Raji (cell line): Measurements from ENCODE around the gene BAG1.

Experiments
- POLR2A ChIP-seq: IDR thresholded peaks from 2 replicates; pipeline ENCODE4 v1.6.1; 2011; ENCODE audit warnings: low read depth, low read length, control low read depth; ENCODE audit not compliant: insufficient read depth

The BAG1 gene

DNA sequence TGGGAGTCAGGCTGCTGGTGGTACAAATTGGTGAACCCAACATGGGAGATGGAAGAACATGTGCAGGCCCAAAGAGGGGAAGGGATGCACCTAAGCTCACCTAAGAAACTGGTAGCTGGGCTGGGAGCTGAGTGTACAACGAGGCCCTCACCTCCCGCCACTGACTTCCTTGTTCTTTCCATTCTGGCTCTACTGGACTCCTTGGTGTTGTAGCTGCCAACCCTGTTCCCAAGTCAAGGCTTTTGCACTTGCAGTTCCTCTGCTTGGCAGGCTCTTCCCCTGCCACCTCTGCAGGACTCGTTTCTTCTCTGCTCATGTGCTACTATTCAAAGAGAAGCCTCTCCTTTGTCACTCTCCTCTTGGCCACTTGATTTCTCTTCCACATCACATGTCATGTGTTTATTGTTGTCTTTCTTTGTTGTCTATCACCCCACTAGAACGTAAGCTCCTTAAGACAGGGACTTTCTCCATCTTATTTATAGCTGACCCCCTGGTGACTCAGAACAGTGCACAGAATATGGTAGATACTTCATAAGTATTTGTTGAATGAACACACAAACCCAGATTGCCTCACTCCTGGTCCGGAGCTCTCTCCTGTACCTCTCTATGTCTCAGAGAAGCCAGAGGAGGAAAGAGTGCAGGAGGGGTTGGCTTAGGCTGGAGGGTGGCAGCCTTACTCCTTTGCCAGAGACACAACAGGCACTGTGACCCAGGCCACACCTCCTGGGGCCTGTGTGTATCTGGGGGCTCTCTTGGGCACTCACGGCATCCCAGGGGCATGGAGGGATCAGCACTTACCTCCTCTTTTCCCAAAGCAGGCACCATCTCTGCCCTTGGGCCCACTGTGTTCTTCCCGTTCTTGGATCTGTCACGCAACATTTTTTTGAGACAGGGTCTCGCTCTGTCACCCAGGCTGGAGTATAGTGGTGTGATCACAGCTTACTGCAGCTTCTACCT lies 29.7 kb downstream of the BAG1 start:
- TF ChIP-seq POLR2A = no peak

DNA sequence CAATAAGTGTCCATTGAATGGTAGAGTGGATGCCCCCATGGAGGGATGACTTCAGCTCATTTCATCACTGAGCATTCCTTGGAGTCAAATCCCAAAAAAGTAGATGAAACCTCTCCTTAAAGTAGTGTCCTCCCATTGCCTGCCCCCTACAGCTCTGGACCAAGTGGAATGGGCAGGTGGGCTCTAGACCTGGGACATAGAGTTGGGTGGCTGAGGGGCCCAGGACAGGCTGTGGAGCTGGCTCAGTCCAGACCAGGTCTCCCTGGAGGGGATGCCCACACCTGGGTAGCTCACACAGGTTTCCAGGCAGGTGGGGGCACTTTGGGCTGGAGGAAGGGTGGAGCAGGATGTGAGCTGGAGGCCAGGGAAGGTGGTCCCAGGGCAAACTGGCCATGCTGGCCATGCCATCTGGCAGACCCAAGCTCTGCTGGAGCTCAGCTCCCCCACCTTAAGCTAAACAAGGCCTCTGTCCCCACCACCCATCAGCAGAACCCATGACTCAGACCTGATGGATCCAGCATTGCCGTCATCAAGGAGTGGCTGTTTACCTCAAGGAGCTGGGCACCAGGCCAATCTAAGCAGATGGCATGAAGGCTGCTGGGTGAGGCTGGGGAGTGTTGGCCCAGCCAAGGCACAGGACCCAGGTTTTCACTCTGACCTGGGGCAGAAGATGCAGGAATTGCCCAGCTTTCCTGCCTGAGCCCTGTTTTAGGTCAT lies 30.7 kb downstream of the BAG1 start:
- TF ChIP-seq POLR2A = no peak

DNA sequence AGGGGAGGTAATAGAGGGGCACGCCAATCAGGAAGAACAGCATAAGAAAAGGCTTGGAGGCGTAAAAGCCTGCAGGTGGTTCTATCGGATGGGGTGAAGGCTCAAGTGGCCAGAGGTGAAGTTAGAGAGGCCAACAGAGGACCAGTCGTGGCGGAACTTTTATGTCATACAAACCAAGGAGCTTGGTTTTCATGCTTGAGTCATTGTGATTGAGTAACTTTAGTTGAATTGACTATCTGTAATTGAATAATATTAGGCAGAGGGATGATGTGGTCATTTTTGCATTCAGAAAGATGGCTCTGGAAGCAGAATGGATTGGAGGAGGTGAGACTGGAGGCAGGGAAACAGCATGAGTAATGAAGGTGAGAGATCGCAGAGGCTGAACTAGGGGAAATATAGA lies 31.7 kb downstream of the BAG1 start:
- TF ChIP-seq POLR2A = no peak

DNA sequence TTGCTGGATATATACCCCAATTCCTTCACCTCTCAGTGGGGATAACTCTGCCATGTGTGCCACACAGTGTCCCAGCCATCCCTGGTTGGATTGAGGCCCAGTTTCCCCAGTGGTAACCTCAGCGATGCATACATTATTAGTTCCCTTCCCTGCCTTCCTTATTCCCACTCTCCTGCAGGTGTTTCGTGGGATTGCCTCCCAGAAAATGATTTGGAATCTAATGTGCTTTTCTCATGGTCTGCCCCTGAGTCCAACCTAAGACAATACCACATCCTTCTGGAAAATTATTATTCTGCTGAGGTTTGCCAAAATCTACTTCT lies 32.9 kb downstream of the BAG1 start:
- TF ChIP-seq POLR2A = no peak

DNA sequence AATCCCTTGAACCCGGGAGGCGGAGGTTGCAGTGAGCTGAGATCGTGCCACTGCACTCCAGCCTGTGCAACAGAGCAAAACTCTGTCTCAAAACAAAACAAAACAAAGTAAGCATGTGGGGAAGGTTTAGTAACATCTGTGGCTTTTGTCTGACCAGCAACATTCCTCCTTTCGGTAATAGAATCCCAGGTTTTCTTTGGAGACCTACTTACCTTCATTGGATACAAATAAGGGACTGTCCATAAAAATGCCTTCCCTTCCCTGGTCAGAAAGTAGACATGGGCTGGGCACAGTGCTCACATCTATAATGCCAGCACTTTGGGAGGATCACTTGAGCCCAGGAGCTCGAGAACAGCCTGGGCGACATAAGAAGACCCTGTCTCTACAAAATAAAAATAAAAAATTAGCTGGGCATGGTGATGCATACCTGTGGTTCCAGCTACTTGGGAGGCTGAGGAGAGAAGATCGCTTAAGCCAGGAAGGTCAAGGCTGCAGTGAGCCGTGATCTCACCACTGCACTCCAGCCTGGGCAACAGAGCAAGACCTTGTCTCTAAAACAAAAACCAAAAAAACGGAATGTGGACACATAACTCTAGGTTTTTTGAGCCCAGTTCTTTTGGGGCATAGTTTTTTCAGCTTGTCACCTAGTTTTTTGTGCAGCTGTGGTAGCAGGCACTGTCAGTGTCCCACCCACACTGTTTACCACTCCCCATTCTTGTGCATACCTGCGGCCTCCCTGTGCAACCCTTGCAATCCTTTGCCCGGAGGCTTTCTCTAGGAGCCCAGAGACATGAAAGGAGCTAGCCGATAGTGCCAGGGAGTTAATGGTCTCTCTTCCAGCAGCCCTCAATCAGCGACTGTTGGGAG lies 33.5 kb downstream of the BAG1 start:
- TF ChIP-seq POLR2A = no peak

DNA sequence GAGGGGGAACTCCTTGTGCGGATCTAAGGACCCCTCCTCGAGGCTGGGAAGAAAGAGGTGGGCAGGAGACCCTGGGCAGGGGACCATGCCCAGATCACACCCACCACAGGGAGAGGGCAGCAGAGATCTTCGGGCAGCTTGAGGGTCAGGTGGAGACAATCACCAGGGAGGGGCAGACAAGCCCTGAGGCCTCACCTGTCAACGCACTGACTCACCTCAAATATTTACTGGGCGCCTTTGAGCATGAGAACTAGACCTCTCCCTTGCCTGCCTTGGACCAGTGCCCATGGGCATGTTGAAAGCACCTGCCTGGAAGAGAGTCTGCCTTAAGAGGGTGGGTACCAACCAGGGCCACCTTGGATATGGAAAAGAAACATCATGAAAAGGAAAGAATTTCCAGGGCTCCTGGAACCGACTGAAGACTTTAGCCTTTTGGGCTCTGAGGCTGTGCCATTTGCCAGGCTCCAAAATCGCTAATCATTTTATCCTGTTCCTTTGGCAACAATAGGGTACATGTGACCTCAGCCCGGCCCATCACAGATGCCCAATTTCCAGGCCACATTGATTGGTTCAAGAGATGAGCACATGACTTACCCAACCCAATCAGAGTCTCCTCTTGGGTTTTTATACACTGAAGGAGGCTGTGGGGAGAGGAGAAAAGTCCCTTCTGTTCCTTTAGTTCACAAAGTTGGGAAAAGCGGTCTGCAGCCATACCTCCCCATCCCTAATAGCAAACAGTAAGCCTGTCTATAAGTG lies 35.0 kb downstream of the BAG1 start:
- TF ChIP-seq POLR2A = no peak

DNA sequence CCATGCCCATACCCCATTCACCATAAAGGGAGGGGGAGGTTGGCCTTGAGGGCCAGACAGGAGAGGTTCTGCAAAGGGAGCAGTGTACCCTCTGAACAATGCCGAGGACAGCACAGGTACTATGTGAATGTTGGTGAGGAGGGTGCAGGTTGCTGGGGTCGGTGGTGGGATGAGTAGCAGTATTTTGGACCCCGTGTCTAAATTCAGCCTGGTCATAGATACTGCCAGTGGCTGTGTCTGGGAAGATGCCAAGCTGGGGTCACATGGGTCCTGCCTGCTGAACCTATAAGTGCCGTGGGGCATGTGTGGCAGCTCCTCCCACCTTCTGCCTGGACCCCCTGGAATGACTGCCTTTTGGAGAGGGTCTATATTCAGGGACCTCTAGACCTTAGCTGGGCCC lies 35.9 kb downstream of the BAG1 start:
- TF ChIP-seq POLR2A = no peak

DNA sequence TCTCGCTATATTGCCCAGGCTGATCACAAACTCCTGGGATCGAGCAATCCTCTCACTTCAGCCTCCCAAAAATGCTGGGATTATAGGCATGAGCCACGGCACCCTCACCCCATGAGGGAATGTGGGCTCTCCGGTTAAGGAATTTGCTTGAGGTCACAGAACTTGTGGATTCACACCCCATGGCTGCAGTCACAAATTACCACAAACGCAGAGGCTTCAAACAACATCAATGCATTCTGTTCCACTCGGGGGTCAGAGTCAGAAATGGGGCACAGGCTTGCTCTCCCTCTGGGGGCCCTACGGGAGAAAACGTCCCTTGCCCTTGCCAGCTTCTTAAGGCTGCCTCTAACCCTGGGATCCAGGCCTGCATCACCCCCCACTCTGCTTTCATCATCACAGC lies 36.8 kb downstream of the BAG1 start:
- no peak for TF ChIP-seq POLR2A

DNA sequence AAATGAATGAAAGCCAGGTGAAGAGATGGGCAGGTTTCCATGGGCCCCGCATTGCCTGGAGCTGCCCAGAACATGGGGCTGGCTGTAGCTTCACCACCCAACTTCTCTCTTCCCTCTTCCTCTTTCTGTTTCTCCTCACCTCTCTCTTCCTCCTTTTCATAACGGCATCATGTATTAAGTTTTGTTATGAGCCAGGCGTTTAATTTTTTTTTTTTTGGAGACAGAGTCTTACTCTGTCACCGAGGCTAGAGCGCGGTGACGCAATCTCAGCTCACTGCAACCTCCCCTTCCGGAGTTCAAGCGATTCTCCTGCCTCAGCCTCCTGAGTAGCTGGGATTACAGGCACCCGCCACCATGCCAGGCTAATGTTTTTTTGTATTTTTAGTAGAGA lies 37.5 kb downstream of the BAG1 start:
- TF ChIP-seq POLR2A = no peak

DNA sequence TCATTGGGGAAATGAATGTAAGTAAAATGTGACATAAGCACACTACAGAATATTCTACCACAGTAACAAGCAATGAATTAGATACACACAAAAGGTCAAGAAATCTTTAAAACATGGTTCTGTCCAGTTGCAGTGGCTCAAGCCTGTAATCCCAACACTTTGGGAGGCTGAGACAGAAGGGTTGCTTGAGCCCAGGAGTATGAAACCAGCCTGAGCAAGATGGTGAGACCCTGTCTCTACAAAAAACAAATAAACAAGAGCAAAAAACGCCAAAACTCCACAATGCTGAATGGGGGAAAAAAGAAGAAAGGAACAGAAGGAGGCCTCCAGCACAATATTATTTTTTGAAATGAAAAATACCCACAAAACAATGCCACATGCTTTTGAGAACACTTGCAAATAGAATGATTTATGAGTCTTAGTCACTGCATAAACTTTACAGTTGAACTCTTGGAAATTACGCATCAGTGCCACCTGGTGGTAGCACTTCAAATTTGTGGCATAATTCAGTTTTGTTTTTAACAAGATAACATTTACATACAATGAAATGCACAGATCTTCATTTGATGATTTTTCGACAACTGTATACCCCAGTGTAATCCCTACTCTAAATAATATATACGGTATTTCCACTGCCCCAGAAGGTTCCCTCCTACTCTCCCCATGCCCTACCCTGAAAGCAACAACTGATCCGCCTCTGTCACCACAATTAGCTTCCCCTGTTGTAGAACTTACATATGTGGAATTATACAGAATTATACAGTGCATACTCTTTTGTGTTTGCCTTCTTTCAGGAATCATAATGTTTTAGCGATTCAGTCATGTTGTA lies 39.0 kb downstream of the BAG1 start:
- no peak for TF ChIP-seq POLR2A

DNA sequence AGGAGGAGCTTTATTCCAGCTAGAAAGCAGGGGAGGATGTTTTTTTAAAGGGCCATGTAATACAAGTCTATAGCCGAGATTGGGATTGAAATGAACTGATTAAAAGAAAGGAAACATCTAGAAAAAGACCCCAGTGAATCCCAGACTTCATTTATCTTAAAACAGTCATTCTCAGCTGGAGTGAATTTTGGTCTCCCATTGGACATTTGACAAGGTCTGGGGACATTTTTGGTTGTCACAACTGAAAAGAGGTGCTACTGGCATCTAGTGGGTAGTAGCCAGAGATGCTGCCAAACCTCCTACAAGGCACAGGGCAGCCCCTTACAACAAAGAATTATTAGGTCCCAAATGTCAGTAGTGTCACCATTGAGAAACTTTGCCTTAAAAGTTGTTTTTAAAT lies 40.8 kb downstream of the BAG1 start:
- TF ChIP-seq POLR2A = no peak

DNA sequence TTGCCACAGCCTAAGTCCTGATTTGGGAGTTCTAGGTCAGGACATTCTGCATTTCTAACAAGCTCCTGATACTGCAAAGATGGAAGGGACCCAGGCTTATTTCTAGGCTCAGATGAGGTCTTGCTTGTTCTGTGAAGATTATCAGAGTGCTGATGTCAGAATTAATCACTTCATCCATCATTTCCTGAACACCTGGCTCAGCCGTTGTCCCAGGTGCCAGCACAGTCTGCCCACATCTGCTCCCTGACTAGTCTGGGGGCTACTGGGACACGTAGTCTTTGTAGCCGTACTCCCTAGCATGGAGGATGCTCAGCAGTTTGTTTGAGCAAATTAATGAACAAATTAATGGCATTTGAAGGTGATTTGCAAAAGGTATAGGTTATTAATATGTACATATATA lies 42.5 kb downstream of the BAG1 start:
- TF ChIP-seq POLR2A = no peak

DNA sequence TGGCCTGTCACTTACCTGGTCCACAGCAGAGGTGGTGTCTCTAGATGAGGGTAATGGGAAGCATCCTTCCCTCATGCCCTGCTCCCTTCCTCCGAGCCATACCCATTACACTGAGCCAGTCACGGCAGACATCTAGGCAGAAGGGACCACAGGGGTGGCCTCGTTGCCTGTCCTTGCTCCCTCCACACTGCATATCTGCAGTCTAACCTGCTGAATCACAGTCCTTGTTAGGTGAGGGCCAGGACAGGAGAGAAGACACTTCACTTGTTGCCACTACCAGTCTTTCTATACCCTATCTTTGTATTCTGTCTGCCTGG lies 43.0 kb downstream of the BAG1 start:
- no peak for TF ChIP-seq POLR2A
